ENCODE results near the gene EBI3. TPM values are rescaled to one million over a fixed set of nuclear protein-coding genes. Genes with fewer than 3 reads are reported as not detected.

EBI3 gene
- total and polyA plus RNA-seq, 12 donors = 0.44 to 18.0 (median 6.2) TPM

DNA sequence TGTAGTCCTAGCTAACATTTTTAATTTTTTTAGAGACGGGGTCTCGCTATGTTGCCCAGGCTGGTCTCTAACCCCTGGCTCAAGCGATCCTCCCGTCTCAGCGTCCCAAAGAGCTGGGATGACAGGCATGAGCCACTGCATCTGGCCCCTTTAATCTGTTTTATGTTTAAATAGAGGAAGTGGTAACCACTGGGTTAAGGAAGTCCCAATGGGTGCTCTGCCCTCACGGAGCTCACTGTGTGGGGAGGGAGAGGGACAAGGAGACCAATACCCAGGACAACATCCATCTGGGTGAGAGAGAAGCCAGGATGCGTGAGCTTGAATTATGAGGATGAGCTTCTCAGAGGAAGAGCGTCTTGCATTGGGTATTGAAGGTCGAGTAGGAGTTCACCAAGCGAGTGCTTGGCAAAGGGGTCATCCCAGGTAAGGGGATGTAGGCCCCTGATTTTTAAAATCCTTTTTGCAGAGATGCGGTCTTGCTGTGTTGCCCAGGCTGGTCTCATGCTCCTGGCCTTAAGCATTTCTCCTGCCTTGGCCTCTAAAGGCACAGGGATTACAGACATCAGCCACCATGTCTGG lies 31.4 kb downstream of the EBI3 start:
- H3K9me3 ChIP-seq (replicated peaks in 1 of 3) = no peaks in the 10 kb centered on the region
- WGBS, 4 donors = 86 to 94% (median 91%) methylated on average over 10 to 11 of the region's 11 CpGs
- intact Hi-C loops (cut with DNase I) = loop anchor here in 1 of 2 donors (10.0 kb wide), 1 partner anchor 264 kb away; no protein-coding TSS in a partner anchor
- no peak overlapping the region for H3K27ac ChIP-seq
- H3K36me3 ChIP-seq (replicated peaks in 1 of 2) = peaks cover 0 to 82% of the 10 kb centered on the region in 2 donors
- no peak overlapping the region for H3K4me3 ChIP-seq
- TF ChIP-seq POLR2A (IDR thresholded peaks at IDR 0.05) = no peak
- TF ChIP-seq, protein P1, sequence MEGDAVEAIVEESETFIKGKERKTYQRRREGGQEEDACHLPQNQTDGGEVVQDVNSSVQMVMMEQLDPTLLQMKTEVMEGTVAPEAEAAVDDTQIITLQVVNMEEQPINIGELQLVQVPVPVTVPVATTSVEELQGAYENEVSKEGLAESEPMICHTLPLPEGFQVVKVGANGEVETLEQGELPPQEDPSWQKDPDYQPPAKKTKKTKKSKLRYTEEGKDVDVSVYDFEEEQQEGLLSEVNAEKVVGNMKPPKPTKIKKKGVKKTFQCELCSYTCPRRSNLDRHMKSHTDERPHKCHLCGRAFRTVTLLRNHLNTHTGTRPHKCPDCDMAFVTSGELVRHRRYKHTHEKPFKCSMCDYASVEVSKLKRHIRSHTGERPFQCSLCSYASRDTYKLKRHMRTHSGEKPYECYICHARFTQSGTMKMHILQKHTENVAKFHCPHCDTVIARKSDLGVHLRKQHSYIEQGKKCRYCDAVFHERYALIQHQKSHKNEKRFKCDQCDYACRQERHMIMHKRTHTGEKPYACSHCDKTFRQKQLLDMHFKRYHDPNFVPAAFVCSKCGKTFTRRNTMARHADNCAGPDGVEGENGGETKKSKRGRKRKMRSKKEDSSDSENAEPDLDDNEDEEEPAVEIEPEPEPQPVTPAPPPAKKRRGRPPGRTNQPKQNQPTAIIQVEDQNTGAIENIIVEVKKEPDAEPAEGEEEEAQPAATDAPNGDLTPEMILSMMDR (IDR thresholded peaks at IDR 0.05) = no peak
- no peaks in the 10 kb centered on the region for H3K4me1 ChIP-seq (replicated peaks in 1 of 2)
- H3K27me3 ChIP-seq = no peaks in the 10 kb centered on the region
- no peak for DNase-seq

DNA sequence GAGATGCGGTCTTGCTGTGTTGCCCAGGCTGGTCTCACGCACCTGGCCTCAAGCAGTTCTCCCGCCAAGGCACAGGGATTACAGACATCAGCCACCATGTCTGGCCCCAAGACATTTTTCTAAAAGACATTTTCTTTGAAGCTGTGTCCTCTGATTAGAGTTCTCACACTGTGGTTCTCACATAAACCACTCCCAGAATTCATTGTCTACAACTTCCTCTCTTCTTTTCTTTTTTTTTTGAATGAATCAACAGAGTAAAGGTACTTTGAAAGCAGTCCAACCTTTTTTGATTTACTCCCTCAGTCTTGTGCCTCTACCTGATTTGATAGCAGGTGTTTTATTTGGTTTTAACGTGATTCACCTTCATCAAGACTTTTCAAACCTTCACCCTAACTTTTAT lies 35.5 kb downstream of the EBI3 start:
- Histone ChIP-seq H3K9me3 (replicated peaks in 1 of 3) (no peaks in the 10 kb centered on the region), H3K4me3 (no peak overlapping the region), H3K4me1 (replicated peaks in 1 of 2) (no peaks in the 10 kb centered on the region), H3K27ac (no peak overlapping the region), H3K36me3 (replicated peaks in 1 of 2) (peaks cover 0 to 75% of the 10 kb centered on the region in 2 donors), H3K27me3 (no peaks in the 10 kb centered on the region)
- no peak for DNase-seq
- TF ChIP-seq, protein P1 (IDR thresholded peaks at IDR 0.05) = no peak
- no peak for TF ChIP-seq POLR2A (IDR thresholded peaks at IDR 0.05)
- WGBS, 4 donors = 80 to 85% (median 84%) methylated on average over 4 of the region's 4 CpGs
- intact Hi-C loops (cut with DNase I) = loop anchor here (5.0 to 10.0 kb wide), 2 partner anchors 87 to 260 kb away; no protein-coding TSS in a partner anchor

DNA sequence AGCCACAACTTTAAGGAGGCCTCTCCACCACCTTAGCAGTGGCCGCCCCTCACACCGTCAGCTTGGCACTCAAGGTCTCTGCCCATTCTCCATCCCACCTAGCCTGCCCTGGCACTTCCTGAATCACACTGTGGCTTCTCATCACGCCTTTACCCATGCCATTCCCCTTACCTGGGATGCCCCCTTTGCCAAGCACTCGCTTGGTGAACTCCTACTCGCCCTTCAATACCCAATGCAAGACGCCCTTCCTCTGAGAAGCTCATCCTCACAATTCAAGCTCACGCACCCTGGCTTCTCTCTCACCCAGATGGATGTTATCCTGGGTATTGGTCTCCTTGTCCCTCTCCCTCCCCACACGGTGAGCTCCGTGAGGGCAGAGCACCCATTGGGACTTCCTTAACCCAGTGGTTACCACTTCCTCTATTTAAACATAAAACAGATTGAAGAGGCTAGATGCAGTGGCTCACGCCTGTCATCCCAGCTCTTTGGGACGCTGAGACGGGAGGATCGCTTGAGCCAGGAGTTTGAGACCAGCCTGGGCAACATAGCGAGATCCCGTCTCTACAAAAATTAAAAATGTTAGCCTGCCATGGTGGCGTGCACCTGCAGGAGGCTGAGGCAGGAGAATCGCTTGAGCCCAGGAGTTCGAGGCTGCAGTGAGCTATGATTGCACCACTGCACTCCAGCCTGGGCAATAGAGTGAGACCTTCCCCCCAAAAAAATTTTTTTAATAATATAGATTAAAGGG lies 37.1 kb downstream of the EBI3 start:
- 78 to 90% (median 84%) methylated on average over 17 to 18 of the region's 18 CpGs for WGBS, 4 donors
- DNase-seq = no peak
- intact Hi-C loops (cut with DNase I) = loop anchor here (5.0 to 10.0 kb wide), 2 partner anchors 86 to 258 kb away; no protein-coding TSS in a partner anchor
- Histone ChIP-seq H3K36me3 (replicated peaks in 1 of 2) (peaks cover 0 to 62% of the 10 kb centered on the region in 2 donors), H3K4me1 (replicated peaks in 1 of 2) (no peaks in the 10 kb centered on the region), H3K27me3 (no peaks in the 10 kb centered on the region), H3K4me3 (no peak overlapping the region), H3K27ac (no peak overlapping the region), H3K9me3 (replicated peaks in 1 of 3) (no peaks in the 10 kb centered on the region)
- TF ChIP-seq, protein P1 (IDR thresholded peaks at IDR 0.05) = no peak
- TF ChIP-seq POLR2A (IDR thresholded peaks at IDR 0.05) = no peak

DNA sequence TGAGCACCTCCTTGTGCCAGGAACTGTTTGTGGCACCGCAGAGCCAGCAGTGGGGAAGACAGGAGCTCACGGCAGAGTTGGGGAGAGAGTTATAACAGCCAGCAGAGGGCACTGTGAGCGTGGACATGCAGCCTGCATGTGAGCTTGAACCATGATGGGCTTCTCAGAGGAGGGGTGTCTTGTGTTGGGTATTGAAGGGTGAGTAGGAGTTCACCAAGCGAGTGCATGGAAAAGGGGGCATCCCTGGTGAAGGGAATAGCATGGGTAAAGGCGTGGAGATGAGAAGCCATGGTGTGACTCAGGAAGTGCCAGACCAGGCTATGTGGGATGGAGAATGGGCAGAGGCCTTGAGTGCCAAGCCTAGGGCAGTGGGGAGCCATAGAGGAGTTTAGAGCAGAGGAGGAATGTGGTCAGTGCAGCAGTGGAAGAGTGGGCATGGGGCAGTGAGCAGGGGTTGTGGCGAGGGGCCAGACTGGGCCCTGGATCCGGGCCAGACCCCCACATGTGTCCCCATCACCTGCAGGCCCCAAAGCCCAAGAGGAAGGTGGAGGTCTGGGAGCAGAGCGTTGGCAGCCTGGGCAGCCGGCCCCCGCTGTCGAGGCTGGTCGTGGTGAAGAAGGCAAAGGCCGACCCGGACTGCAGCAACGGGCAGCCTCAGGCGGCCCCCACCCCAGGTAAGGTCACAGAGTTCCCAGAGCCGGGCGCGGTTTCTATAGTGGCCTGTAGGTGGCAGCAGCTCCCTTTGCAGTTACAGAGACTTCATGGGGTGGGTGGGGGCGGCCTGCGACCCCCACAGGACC lies 38.0 kb downstream of the EBI3 start:
- no peak overlapping the region for H3K4me3 ChIP-seq
- H3K27me3 ChIP-seq = no peaks in the 10 kb centered on the region
- 34 to 45% (median 38%) methylated on average over 12 to 21 of the region's 21 CpGs for WGBS, 4 donors
- H3K9me3 ChIP-seq (replicated peaks in 1 of 3) = no peaks in the 10 kb centered on the region
- TF ChIP-seq, protein P1 (IDR thresholded peaks at IDR 0.05) = peak; percentile 62 to 86 (median 76)
- no peak for TF ChIP-seq POLR2A (IDR thresholded peaks at IDR 0.05)
- no peaks in the 10 kb centered on the region for H3K4me1 ChIP-seq (replicated peaks in 1 of 2)
- intact Hi-C loops (cut with DNase I) = loop anchor here (5.0 to 10.0 kb wide), 2 partner anchors 85 to 258 kb away; no protein-coding TSS in a partner anchor
- peak in 5 of 7 donors; percentile 48 to 72 (median 52) for DNase-seq
- peaks cover 0 to 53% of the 10 kb centered on the region in 2 donors for H3K36me3 ChIP-seq (replicated peaks in 1 of 2)
- H3K27ac ChIP-seq = no peak overlapping the region

All from adrenal gland (tissue), 12 donors.